ENCODE results near the gene SDK2. TPM values are rescaled to one million over a fixed set of nuclear protein-coding genes. Genes with fewer than 3 reads are reported as not detected.

SDK2 gene
- total and polyA plus RNA-seq, 9 of the 15 experiments (the other 6 are each of a cell fraction or from before 2014, with no cell fraction given), result 0.04 TPM; not detected in 8

- TF ChIP-seq ZMIZ1 (IDR thresholded peaks at IDR 0.05; ENCODE audit: low read depth in 2 of 2, low read length in 2 of 2) (peak in 1 of 2 experiments; percentile 50; a peak in 1 of 4 replicates), KAT2B (IDR thresholded peaks at IDR 0.05; ENCODE audit: low read depth, low read length) (no peak), NR0B1 (IDR thresholded peaks at IDR 0.05; ENCODE audit: partially characterized antibody) (no peak), FOXK2 (conservative IDR thresholded peaks at IDR 0.05 in 1 of 2, IDR thresholded peaks at IDR 0.05 in 1 of 2; ENCODE audit: low read depth in 2 of 2) (peak in 1 of 2 experiments; percentile 12; a peak in 1 of 4 replicates), YBX1 (IDR thresholded peaks at IDR 0.05) (no peak), DPF2 (IDR thresholded peaks at IDR 0.05) (peak; percentile 53; the same call in 1 of the 2 replicates), ATF1 (CRISPR knock-in tag; IDR thresholded peaks at IDR 0.05) (no peak), ATF1 (tag; IDR thresholded peaks at IDR 0.05) (peak; percentile 58), TCF3 (CRISPR knock-in tag; IDR thresholded peaks at IDR 0.05) (peak; percentile 79), NFE2 (IDR thresholded peaks at IDR 0.05; ENCODE audit: low read depth) (0 out of 2 replicates have a peak, but pooled peaks have one; percentile 12), CTBP1 (IDR thresholded peaks at IDR 0.05; ENCODE audit: borderline replicate concordance) (peak; percentile 77; the same call in 1 of the 2 replicates), HCFC1 (IDR thresholded peaks at IDR 0.05; ENCODE audit: low read depth, low read length) (no peak)
- TF ChIP-seq, protein P1, sequence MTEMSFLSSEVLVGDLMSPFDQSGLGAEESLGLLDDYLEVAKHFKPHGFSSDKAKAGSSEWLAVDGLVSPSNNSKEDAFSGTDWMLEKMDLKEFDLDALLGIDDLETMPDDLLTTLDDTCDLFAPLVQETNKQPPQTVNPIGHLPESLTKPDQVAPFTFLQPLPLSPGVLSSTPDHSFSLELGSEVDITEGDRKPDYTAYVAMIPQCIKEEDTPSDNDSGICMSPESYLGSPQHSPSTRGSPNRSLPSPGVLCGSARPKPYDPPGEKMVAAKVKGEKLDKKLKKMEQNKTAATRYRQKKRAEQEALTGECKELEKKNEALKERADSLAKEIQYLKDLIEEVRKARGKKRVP (CRISPR knock-in tag; IDR thresholded peaks at IDR 0.05), result no peak
- TF ChIP-seq, protein P2, sequence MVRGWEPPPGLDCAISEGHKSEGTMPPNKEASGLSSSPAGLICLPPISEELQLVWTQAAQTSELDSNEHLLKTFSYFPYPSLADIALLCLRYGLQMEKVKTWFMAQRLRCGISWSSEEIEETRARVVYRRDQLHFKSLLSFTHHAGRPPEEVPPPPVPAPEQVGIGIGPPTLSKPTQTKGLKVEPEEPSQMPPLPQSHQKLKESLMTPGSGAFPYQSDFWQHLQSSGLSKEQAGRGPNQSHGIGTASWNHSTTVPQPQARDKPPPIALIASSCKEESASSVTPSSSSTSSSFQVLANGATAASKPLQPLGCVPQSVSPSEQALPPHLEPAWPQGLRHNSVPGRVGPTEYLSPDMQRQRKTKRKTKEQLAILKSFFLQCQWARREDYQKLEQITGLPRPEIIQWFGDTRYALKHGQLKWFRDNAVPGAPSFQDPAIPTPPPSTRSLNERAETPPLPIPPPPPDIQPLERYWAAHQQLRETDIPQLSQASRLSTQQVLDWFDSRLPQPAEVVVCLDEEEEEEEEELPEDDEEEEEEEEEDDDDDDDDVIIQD (CRISPR knock-in tag; IDR thresholded peaks at IDR 0.05), result no peak
- TF ChIP-seq, protein P3, sequence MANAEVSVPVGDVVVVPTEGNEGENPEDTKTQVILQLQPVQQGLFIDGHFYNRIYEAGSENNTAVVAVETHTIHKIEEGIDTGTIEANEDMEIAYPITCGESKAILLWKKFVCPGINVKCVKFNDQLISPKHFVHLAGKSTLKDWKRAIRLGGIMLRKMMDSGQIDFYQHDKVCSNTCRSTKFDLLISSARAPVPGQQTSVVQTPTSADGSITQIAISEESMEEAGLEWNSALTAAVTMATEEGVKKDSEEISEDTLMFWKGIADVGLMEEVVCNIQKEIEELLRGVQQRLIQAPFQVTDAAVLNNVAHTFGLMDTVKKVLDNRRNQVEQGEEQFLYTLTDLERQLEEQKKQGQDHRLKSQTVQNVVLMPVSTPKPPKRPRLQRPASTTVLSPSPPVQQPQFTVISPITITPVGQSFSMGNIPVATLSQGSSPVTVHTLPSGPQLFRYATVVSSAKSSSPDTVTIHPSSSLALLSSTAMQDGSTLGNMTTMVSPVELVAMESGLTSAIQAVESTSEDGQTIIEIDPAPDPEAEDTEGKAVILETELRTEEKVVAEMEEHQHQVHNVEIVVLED (CRISPR knock-in tag; IDR thresholded peaks at IDR 0.05), result no peak
These were observed 355.5 kb downstream of the SDK2 start (continued) for GRCh38 chr17:73288534-73289302.

Data from K562 (cell line).